Osteocyte (in vitro differentiated cells): ENCODE measurements around the gene HIPK4. TPM values are rescaled to one million over a fixed set of nuclear protein-coding genes. Genes with fewer than 3 reads are reported as not detected.

Source experiments
- DNase-seq: peaks from one replicate; pipeline ENCODE4 v3.0.0; 2021; ENCODE audit warnings: mixed read lengths; ENCODE audit not compliant: unreplicated experiment; ENCODE audit errors: extremely low spot score
- H3K27ac Mint-ChIP-seq: one replicate; pipeline ENCODE4 v1.8.0; 2021; ENCODE audit warnings: mild to moderate bottlenecking, mixed read lengths; ENCODE audit not compliant: unreplicated experiment
- H3K27me3 Mint-ChIP-seq: one replicate; pipeline ENCODE4 v1.8.0; 2021; ENCODE audit warnings: mixed read lengths; ENCODE audit not compliant: unreplicated experiment
- H3K36me3 Mint-ChIP-seq: one replicate; pipeline ENCODE4 v1.8.0; 2021; ENCODE audit warnings: mixed read lengths; ENCODE audit not compliant: unreplicated experiment
- H3K4me1 Mint-ChIP-seq: one replicate; pipeline ENCODE4 v1.8.0; 2021; ENCODE audit warnings: mixed read lengths; ENCODE audit not compliant: unreplicated experiment
- H3K4me3 Mint-ChIP-seq: one replicate; pipeline ENCODE4 v1.8.0; 2021; ENCODE audit warnings: mild to moderate bottlenecking, moderate library complexity, mixed read lengths; ENCODE audit not compliant: unreplicated experiment
- H3K9me3 Mint-ChIP-seq: one replicate; pipeline ENCODE4 v1.8.0; 2021; ENCODE audit warnings: mixed read lengths; ENCODE audit not compliant: unreplicated experiment
- total RNA-seq: library from RNA; stranded (reverse); gene quantifications from 2 replicates; pipeline ENCODE4 v1.2.1, GENCODE V29; 2021
- TF ChIP-seq, protein P1 (sequence below): fragments of 200-600 bp; sonication (generic); IDR thresholded peaks from 2 replicates; pipeline ENCODE4 v1.5.0; 2021; ENCODE audit warnings: antibody characterized with exemption, mild to moderate bottlenecking, moderate library complexity

The HIPK4 gene
- total RNA-seq, 1 donor from 2014 or later, result 0.21 TPM

DNA sequence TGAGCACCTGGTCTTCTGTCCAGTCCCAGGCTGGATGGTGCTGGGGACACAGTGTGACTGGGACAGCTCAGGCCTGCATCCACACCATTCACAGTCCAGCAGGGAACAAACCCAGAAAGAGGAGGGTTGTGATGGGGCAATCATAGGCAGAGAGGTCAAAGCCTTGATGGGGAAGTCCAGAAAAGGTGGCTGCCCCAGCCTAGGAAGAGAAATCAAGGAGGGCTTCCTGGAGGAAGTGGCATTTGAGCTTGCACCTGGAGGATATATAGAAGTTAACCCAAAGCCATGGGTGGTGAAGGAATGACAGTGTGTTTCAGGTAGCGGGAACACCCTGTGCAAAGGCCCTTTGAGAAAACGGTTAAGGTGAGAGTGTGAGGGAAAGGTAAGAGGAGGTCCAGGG is 25.8 kb upstream of the HIPK4 start:
- no peaks in the 10 kb centered on the region for H3K9me3 Mint-ChIP-seq
- no peak overlapping the region for H3K27ac Mint-ChIP-seq
- peaks cover 41% of the 10 kb centered on the region for H3K4me1 Mint-ChIP-seq
- no peaks in the 10 kb centered on the region for H3K27me3 Mint-ChIP-seq
- H3K4me3 Mint-ChIP-seq, result no peak overlapping the region
- H3K36me3 Mint-ChIP-seq, result no peaks in the 10 kb centered on the region
- no peak for DNase-seq
- TF ChIP-seq, protein P1, sequence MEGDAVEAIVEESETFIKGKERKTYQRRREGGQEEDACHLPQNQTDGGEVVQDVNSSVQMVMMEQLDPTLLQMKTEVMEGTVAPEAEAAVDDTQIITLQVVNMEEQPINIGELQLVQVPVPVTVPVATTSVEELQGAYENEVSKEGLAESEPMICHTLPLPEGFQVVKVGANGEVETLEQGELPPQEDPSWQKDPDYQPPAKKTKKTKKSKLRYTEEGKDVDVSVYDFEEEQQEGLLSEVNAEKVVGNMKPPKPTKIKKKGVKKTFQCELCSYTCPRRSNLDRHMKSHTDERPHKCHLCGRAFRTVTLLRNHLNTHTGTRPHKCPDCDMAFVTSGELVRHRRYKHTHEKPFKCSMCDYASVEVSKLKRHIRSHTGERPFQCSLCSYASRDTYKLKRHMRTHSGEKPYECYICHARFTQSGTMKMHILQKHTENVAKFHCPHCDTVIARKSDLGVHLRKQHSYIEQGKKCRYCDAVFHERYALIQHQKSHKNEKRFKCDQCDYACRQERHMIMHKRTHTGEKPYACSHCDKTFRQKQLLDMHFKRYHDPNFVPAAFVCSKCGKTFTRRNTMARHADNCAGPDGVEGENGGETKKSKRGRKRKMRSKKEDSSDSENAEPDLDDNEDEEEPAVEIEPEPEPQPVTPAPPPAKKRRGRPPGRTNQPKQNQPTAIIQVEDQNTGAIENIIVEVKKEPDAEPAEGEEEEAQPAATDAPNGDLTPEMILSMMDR, result no peak

DNA sequence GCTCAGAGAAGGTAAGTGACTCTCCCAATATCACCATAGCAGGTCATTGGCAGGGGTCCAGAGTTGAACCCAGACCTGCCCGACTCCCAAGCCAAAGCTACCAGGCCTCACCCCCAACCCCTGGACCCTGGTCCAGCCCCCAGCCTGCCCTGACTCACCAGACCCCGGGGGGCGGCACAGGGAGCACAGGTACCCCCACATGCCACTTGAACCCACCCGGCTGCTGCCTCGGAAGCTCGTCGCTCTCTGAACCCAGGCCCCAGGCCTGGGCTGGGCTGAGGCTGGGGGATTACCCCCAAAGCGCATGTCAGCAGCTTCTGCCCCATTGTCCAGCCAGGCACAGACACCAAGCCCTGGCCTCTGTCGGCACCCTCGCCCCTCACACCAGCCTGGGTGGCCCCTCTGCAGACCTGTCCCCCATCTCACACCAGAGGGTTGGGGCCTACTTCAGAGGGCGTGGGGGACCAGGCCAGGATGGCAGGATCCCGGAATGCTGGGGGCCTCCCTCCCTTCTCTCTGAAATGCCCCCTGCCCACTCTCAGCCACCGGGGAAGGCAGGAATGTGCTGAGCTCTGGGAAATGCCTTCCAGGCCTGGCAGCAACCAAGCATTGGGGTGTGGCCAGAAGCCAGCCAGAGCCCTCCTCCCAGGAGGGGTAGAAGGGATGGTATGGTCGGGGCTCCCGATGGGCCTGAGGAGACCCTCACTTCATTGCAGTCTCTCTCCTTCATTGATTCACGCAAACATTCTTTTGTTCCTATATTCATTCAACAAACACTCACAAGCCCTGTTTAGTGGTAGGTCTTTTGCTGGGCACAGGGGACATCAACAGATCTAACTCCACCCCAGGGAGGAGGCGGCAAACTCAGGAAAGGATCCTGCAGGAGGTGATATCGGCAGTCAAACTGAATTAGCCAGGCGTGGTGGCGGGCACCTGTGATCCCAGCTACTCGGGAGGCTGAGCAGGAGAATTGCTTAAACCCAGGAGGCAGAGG is 24.9 kb upstream of the HIPK4 start:
- peaks cover 39% of the 10 kb centered on the region for H3K4me1 Mint-ChIP-seq
- H3K27me3 Mint-ChIP-seq, result no peaks in the 10 kb centered on the region
- DNase-seq, result no peak
- TF ChIP-seq, protein P1, result no peak
- no peak overlapping the region for H3K4me3 Mint-ChIP-seq
- no peaks in the 10 kb centered on the region for H3K36me3 Mint-ChIP-seq
- peak overlapping the region; percentile 79 for H3K27ac Mint-ChIP-seq
- H3K9me3 Mint-ChIP-seq, result no peaks in the 10 kb centered on the region

DNA sequence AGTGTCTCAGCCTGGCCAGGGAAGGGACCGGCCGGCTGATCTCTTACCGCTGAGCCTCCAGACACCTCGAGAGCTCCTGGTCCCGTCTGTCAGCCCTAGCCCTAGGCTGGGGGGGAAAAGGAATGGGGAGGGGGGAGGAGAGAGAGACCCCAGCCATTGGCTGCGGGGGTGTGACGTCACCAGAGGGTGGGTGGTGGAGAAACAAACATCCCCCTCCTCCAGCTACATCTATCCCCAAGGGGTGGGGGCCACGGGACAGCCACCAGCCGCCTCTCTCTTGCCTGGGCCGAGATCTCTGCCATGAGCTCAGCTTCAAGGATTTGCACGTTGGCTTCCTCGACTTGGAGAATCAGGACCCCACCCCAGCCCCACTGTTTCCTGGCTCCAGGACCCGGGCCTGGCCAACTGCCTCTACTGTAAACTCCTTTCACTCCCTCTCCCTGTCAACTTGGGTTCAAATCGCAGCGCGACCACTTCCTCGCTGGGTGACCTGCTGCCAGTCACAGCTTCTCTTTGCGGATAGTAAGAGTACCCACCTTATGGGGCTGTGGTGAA is 23.4 kb upstream of the HIPK4 start, which contains the start of gene PRX:
Gene PRX, minus strand, starts transcription at position 88 of the 555 bp plus-strand sequence. CDS start 5,446 bp downstream, outside the sequence.
- no peaks in the 10 kb centered on the region for H3K9me3 Mint-ChIP-seq
- no peaks in the 10 kb centered on the region for H3K27me3 Mint-ChIP-seq
- no peaks in the 10 kb centered on the region for H3K36me3 Mint-ChIP-seq
- peaks cover 35% of the 10 kb centered on the region for H3K4me1 Mint-ChIP-seq
- TF ChIP-seq, protein P1, result no peak
- DNase-seq, result no peak
- no peak within 1 kb of the TSS for H3K4me3 Mint-ChIP-seq
- no peak within 1 kb of the TSS for H3K27ac Mint-ChIP-seq

DNA sequence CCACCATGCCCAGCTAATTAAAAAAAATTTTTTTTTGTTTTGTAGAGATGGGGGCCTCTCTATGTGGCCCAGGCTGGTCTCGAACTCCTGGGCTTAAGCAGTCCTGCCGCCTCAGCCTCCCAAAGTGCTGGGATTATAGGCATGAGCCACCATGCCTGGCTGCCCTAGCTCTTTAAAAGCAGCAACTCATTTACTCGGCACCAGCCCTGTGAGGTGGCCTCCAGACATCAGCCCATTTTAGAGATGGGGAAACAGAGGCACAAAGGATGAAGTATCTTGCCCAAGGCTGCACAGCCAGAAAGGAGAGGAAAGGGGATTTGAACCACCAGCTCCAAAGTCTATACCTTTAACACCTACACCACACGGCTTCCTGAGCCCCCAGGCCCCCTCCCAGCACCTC is 22.9 kb upstream of the HIPK4 start:
- no peaks in the 10 kb centered on the region for H3K27me3 Mint-ChIP-seq
- H3K4me1 Mint-ChIP-seq, result peaks cover 35% of the 10 kb centered on the region
- H3K36me3 Mint-ChIP-seq, result no peaks in the 10 kb centered on the region
- H3K27ac Mint-ChIP-seq, result no peak overlapping the region
- TF ChIP-seq, protein P1, result no peak
- H3K9me3 Mint-ChIP-seq, result no peaks in the 10 kb centered on the region
- DNase-seq, result no peak
- H3K4me3 Mint-ChIP-seq, result no peak overlapping the region

DNA sequence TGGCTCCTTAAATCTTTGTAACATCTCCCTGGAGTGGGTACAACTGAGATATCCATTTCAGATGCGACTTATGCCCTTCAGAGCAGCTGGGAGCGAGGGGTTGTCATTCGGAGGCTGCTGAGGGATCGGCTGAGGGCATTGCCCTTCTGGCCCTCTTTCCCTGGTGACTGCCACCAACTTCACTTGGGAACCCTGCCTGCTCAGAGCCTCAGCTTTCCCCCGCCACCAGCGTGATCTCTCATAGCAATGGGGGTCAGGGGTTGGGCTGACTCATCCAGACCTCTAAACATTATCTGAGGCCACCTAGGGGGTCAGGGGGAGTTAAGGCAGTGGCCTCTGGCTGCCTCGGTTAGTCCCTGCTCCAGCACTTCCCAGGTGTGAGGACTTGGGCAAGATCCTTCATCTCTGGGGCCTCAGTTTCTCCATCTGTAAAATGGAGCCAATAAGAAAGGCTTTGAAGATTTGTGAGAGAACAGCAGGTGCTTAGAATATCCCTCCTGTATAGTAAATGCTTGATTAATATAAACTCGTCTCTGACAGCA is 22.0 kb upstream of the HIPK4 start:
- H3K27me3 Mint-ChIP-seq, result no peaks in the 10 kb centered on the region
- H3K4me3 Mint-ChIP-seq, result no peak overlapping the region
- TF ChIP-seq, protein P1, result no peak
- peaks cover 30% of the 10 kb centered on the region for H3K4me1 Mint-ChIP-seq
- no peaks in the 10 kb centered on the region for H3K9me3 Mint-ChIP-seq
- H3K36me3 Mint-ChIP-seq, result no peaks in the 10 kb centered on the region
- peak overlapping the region; percentile 23 for H3K27ac Mint-ChIP-seq
- no peak for DNase-seq
